H9 (cell line): ENCODE measurements around the gene ACSF3. TPM values are rescaled to one million over a fixed set of nuclear protein-coding genes. Genes with fewer than 3 reads are reported as not detected.

Experiments used
- DNase-seq: peaks from one replicate; pipeline ENCODE4 v3.0.0-alpha.2; 2017
- H2AFZ ChIP-seq: one replicate; pipeline ENCODE4 v1.6.1; 2013; ENCODE audit warnings: mild to moderate bottlenecking, low read length, control low read depth, moderate library complexity
- H2AK5ac ChIP-seq: 2 replicates; pipeline ENCODE4 v1.6.1; 2013; ENCODE audit warnings: low read length, control low read depth, mixed read lengths; ENCODE audit not compliant: insufficient read length
- H2BK120ac ChIP-seq: one replicate; pipeline ENCODE4 v1.6.1; 2013; ENCODE audit warnings: low read depth, mild to moderate bottlenecking, low read length, control low read depth, inconsistent platforms; ENCODE audit not compliant: poor library complexity, severe bottlenecking
- H2BK12ac ChIP-seq: 2 replicates; pipeline ENCODE4 v1.6.1; 2013; ENCODE audit warnings: low read length, control low read depth, mixed read lengths, low read depth; ENCODE audit not compliant: insufficient read length
- H2BK15ac ChIP-seq: 2 replicates; pipeline ENCODE4 v1.6.1; 2013; ENCODE audit warnings: low read depth, low read length, control low read depth
- H2BK20ac ChIP-seq: one replicate; pipeline ENCODE4 v1.6.1; 2013; ENCODE audit warnings: low read depth, mild to moderate bottlenecking, low read length, control low read depth, inconsistent platforms; ENCODE audit not compliant: poor library complexity, severe bottlenecking
- H2BK5ac ChIP-seq: 2 replicates; pipeline ENCODE4 v1.6.1; 2013; ENCODE audit warnings: low read length, control low read depth, mixed read lengths; ENCODE audit not compliant: insufficient read length
- H3K14ac ChIP-seq: 2 replicates; pipeline ENCODE4 v1.6.1; 2013; ENCODE audit warnings: low read length, control low read depth; ENCODE audit not compliant: insufficient read depth
- H3K18ac ChIP-seq: 2 replicates; pipeline ENCODE4 v1.6.1; 2013; ENCODE audit warnings: low read depth, mild to moderate bottlenecking, mixed read lengths, low read length, control low read depth; ENCODE audit not compliant: insufficient read length
- H3K23ac ChIP-seq: 2 replicates; pipeline ENCODE4 v1.6.1; 2013; ENCODE audit warnings: low read length, control low read depth, mixed read lengths, low read depth; ENCODE audit not compliant: insufficient read length
- H3K23me2 ChIP-seq: 2 replicates; pipeline ENCODE4 v1.6.1; 2013; ENCODE audit warnings: low read depth, mild to moderate bottlenecking, mixed read lengths, low read length, control low read depth; ENCODE audit not compliant: insufficient read length, poor library complexity, severe bottlenecking
- H3K27ac ChIP-seq: 2 replicates; pipeline ENCODE4 v1.5.1; 2013; ENCODE audit warnings: low read length, control low read depth, mixed read lengths, low read depth; ENCODE audit not compliant: insufficient read length
- H3K27me3 ChIP-seq: 2 replicates; pipeline ENCODE4 v1.6.1; 2013; ENCODE audit warnings: low read length, control low read depth, inconsistent platforms; ENCODE audit not compliant: insufficient read depth
- H3K4ac ChIP-seq: 2 replicates; pipeline ENCODE4 v1.6.1; 2013; ENCODE audit warnings: low read depth, mild to moderate bottlenecking, control low read depth, inconsistent platforms, low read length, moderate library complexity
- H3K4me1 ChIP-seq: 2 replicates; pipeline ENCODE4 v1.6.1; 2013; ENCODE audit warnings: low read length, control low read depth, inconsistent platforms; ENCODE audit not compliant: insufficient read depth
- H3K4me2 ChIP-seq: 2 replicates; pipeline ENCODE4 v1.6.1; 2013; ENCODE audit warnings: low read length, control low read depth, mixed read lengths; ENCODE audit not compliant: insufficient read length, insufficient read depth
- H3K56ac ChIP-seq: 2 replicates; pipeline ENCODE4 v1.6.1; 2013; ENCODE audit warnings: low read depth, mild to moderate bottlenecking, mixed read lengths, low read length, control low read depth; ENCODE audit not compliant: insufficient read length
- H3K79me1 ChIP-seq: 2 replicates; pipeline ENCODE4 v1.6.1; 2013; ENCODE audit warnings: low read depth, mild to moderate bottlenecking, moderate library complexity, low read length, control low read depth, inconsistent platforms; ENCODE audit not compliant: insufficient read depth, poor library complexity, severe bottlenecking
- H3K79me2 ChIP-seq: 2 replicates; pipeline ENCODE4 v1.6.1; 2013; ENCODE audit warnings: low read length, control low read depth, inconsistent platforms; ENCODE audit not compliant: insufficient read depth
- H3K9ac ChIP-seq: 2 replicates; pipeline ENCODE4 v1.6.1; 2013; ENCODE audit warnings: low read length, control low read depth, mixed read lengths; ENCODE audit not compliant: insufficient read length; ENCODE audit errors: extremely low read depth
- H3K9me3 ChIP-seq: one replicate; pipeline ENCODE4 v1.6.1; 2013; ENCODE audit warnings: low read depth, low read length, inconsistent platforms; ENCODE audit not compliant: control insufficient read depth
- H3T11ph ChIP-seq: one replicate; pipeline ENCODE4 v1.6.1; 2013; ENCODE audit warnings: mild to moderate bottlenecking, low read length, control low read depth, inconsistent platforms
- H4K20me1 ChIP-seq: one replicate; pipeline ENCODE4 v1.6.1; 2013; ENCODE audit not compliant: control insufficient read depth, insufficient read length, insufficient read depth
- H4K5ac ChIP-seq: 2 replicates; pipeline ENCODE4 v1.6.1; 2013; ENCODE audit warnings: low read depth, mild to moderate bottlenecking, mixed read lengths, low read length, control low read depth; ENCODE audit not compliant: insufficient read length
- H4K8ac ChIP-seq: replicated peaks from 2 replicates; pipeline ENCODE4 v1.6.1; 2013; ENCODE audit warnings: low read length, control low read depth, mixed read lengths, low read depth; ENCODE audit not compliant: insufficient read length
- H4K91ac ChIP-seq: 2 replicates; pipeline ENCODE4 v1.6.1; 2013; ENCODE audit warnings: low read depth, mild to moderate bottlenecking, moderate library complexity, mixed read lengths, low read length, control low read depth; ENCODE audit not compliant: insufficient read length
- H3K27ac Mint-ChIP-seq, 3 experiments: 2 replicates in 2 of 3; 3 replicates in 1 of 3; pipeline ENCODE4 v1.8.0; 2020 to 2021; ENCODE audit warnings: mixed read lengths in 3 of 3, mild to moderate bottlenecking in 1 of 3, moderate library complexity in 1 of 3
- H3K27me3 Mint-ChIP-seq: 2 replicates; pipeline ENCODE4 v1.8.0; 2021; ENCODE audit warnings: low read depth, mild to moderate bottlenecking, moderate library complexity, mixed read lengths
- H3K36me3 Mint-ChIP-seq, 3 experiments: 2 replicates in 2 of 3; 3 replicates in 1 of 3; pipeline ENCODE4 v1.8.0; 2020 to 2021; ENCODE audit warnings: low read depth in 3 of 3, mixed read lengths in 3 of 3; ENCODE audit not compliant: insufficient read depth in 1 of 3
- H3K4me1 Mint-ChIP-seq, 2 experiments: 2 replicates each; pipeline ENCODE4 v1.8.0; 2020; ENCODE audit warnings: mixed read lengths in 2 of 2
- H3K4me3 Mint-ChIP-seq, 2 experiments: 2 replicates in 1 of 2; 3 replicates in 1 of 2; pipeline ENCODE4 v1.8.0; 2020 to 2021; ENCODE audit warnings: mild to moderate bottlenecking in 2 of 2, mixed read lengths in 2 of 2, moderate library complexity in 1 of 2
- H3K9me3 Mint-ChIP-seq, 2 experiments: 2 replicates in 1 of 2; 3 replicates in 1 of 2; pipeline ENCODE4 v1.8.0; 2020; ENCODE audit warnings: mild to moderate bottlenecking in 2 of 2, mixed read lengths in 2 of 2, moderate library complexity in 1 of 2
- WGBS: extraction: QIAGEN DNeasy Blood & Tissue Kit; methylation state at CpG from one replicate; pipeline ENCODE4 v1.1.7; 2013; ENCODE audit warnings: missing lambda C conversion rate, low lambda C conversion rate, mixed read lengths; ENCODE audit not compliant: insufficient read length; ENCODE audit errors: extremely low coverage; 5-methylcytosine and 5-hydroxymethylcytosine counted together
- total RNA-seq: library from RNA; stranded (reverse); gene quantifications from 2 replicates; pipeline ENCODE4 v1.2.1, GENCODE V29; 2021
- TF ChIP-seq, protein P1 (sequence below): fragments of 200-600 bp; sonication (generic); conservative IDR thresholded peaks from 3 replicates; pipeline ENCODE4 v1.8.0; 2021; ENCODE audit warnings: antibody characterized with exemption, mild to moderate bottlenecking

The ACSF3 gene
- total RNA-seq, 1 experiment from 2014 or later: 31.3 TPM

DNA sequence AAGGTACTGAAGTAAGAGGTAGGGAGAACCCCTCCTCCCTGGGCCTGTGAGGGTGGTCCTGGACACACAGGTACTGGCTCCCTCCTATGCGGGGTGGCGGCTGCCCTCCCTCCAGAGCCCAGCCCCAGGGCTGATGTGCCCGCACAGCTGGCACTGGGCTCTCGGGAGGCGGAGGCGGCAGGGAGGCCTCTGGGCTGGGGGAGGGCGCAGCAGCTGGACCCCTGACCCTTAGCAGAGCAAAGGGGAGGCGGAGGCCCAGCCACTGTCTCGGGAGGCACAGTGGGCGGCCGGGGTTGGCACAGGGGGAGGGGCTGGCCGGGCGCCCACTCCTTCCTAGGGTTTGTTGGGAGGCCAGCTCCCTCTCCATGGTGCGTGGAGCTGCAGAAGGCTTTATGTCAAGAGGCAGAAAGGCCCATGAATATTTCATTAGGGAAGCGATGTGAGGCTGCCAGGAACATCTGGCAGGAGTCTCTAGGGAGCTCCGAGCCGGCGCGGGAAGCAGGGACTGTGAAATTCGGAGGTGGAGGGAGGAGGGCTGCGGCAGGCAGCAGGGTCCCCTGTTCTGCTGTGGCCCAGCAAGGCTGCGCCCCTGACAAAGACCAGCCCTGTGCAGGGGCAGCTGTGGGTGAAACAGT is 44.1 kb upstream of the ACSF3 start:
- Histone ChIP-seq H3K4me2 (no peak overlapping the region), H3K23me2 (no peaks in the 10 kb centered on the region), H3K23ac (no peak overlapping the region), H2BK5ac (no peak overlapping the region), H3K4me1 (no peaks in the 10 kb centered on the region), H3K79me1 (no peaks in the 10 kb centered on the region), H2BK120ac (no peak overlapping the region), H3K27me3 (no peaks in the 10 kb centered on the region), H4K8ac (no peak overlapping the region), H3K27ac (no peak overlapping the region), H3K4ac (no peak overlapping the region), H4K20me1 (no peaks in the 10 kb centered on the region), H2AK5ac (no peak overlapping the region), H3K79me2 (no peaks in the 10 kb centered on the region), H2AFZ (no peak overlapping the region), H2BK15ac (no peak overlapping the region), H3K18ac (no peak overlapping the region), H3K14ac (no peak overlapping the region; the same call in 1 of the 2 replicates), H3K56ac (no peak overlapping the region), H3K9ac (no peak overlapping the region), H3T11ph (no peak overlapping the region), H3K9me3 (no peaks in the 10 kb centered on the region), H2BK20ac (no peak overlapping the region), H4K5ac (no peak overlapping the region), H4K91ac (peak overlapping the region; percentile 56), H2BK12ac (no peak overlapping the region)
- Mint-ChIP-seq H3K27ac (no peak overlapping the region), H3K9me3 (peaks cover 3 to 4% of the 10 kb centered on the region in 2 experiments; a peak in 3 of 5 replicates), H3K36me3 (no peaks in the 10 kb centered on the region), H3K4me3 (no peak overlapping the region), H3K27me3 (peaks cover 2% of the 10 kb centered on the region), H3K4me1 (peaks cover 2 to 6% of the 10 kb centered on the region in 2 experiments; a peak in 2 of 4 replicates)
- no CpG with 5 or more reads among the region's 22 CpGs for WGBS
- TF ChIP-seq, protein P1, sequence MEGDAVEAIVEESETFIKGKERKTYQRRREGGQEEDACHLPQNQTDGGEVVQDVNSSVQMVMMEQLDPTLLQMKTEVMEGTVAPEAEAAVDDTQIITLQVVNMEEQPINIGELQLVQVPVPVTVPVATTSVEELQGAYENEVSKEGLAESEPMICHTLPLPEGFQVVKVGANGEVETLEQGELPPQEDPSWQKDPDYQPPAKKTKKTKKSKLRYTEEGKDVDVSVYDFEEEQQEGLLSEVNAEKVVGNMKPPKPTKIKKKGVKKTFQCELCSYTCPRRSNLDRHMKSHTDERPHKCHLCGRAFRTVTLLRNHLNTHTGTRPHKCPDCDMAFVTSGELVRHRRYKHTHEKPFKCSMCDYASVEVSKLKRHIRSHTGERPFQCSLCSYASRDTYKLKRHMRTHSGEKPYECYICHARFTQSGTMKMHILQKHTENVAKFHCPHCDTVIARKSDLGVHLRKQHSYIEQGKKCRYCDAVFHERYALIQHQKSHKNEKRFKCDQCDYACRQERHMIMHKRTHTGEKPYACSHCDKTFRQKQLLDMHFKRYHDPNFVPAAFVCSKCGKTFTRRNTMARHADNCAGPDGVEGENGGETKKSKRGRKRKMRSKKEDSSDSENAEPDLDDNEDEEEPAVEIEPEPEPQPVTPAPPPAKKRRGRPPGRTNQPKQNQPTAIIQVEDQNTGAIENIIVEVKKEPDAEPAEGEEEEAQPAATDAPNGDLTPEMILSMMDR: no peak
- DNase-seq: no peak
